HG03060 (cell line): ENCODE results near the gene GPN1.
"Not testable (repeated sequence)": the region's sequence is repeated elsewhere in the genome, so short reads cannot be mapped to it uniquely, and the experiment has no call there.

Source experiments
- ATAC-seq: cut with Tn5 transposase; IDR thresholded peaks from one replicate; pipeline ENCODE4 v1.9.1; 2021; ENCODE audit warnings: low read depth, moderate number of reproducible peaks; ENCODE audit not compliant: unreplicated experiment

Gene GPN1

GRCh38 chr2:27628767-27629709, at the start of gene GPN1, which contains the start of gene CCDC121:
TSS of gene GPN1 (plus strand) at chr2:27629050. CDS start at chr2:27629059, 9 bp downstream.
TSS of gene CCDC121 (minus strand) at chr2:27629012. CDS start at chr2:27627799, 1,213 bp downstream.
- peak; percentile 94 for ATAC-seq

DNA sequence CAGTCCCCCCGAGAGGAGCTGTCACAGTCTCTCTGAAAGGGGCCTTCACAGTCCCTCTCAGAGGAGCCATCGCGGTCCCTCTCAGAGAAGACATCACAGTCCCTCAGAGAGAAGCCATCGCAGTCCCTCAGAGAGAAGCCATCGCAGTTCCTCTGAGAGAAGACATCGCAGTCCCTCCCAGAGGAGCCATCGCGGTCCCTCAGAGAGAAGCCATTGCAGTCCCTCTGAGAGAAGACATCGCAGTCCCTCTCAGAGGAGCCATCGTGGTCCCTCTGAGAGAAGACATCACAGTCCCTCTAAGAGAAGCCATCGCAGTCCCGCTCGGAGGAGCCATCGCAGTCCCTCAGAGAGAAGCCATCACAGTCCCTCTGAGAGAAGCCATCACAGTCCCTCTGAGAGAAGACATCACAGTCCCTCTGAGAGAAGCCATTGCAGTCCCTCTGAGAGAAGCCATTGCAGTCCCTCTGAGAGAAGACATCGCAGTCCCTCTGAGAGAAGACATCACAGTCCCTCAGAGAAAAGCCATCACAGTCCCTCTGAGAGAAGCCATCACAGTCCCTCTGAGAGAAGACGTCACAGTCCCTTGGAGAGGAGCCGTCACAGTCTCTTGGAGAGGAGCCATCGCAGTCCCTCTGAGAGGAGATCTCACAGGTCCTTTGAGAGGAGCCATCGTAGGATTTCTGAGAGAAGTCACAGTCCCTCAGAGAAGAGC, 47.3 kb upstream of the GPN1 start:
- ATAC-seq = no peak

DNA sequence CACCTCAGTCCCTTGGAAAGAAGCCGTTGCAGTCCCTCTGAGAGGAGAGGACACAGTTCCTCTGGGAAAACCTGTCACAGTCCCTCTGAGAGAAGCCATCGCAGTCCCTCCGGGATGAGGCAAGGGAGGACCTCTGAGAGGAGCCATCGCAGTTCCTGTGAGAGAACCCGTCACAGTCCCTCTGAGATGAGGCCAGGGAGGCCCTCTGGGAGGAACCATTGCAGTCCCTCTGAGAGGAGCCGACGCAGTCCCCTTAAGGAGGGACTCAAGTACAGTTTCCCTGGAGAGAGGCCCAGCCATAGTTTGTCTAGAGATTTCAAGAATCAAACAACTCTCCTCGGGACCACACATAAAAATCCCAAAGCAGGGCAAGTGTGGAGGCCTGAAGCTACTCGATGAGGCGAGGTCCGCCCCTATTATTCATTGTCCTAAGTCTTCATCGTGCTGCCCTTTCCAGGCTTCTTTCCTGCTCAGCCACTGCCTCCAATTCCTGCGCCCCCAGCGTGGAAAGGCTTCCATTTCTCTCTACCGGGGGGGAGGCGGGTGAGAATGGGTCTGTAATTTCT, 46.6 kb upstream of the GPN1 start:
- no peak for ATAC-seq

DNA sequence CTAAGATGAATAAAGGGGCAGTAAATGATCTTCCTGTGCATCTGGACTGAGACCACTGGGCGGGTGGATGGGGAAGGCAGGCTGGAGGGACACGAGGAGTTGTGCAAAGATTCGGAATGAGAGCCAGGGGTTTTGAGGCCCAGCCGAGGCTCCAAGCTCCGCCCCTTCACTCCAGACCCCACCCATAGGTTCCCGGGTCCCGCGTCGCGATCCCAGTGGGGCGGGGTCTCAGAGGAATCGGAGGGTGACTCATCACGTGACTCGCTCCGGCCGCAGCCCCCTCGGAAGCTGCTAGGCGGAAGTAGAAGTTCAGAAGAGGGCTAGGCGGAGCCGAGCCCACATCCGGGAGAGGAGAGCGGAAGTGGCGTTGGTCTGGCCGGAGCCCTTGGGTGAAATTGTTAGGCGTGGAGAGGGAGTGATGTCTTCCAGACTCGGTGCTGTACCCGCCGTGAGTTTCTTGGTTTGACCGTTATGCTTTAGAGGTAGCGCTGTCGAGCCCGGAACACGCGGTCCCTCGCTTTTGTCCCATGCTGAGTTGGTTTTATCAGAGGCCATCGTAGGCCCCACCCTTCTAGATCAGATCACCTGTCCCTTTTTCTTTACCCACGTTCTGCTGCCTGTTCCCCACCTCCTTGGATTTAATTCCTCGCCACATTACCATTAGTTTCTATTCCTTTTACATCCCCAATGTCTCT, 46.0 kb upstream of the GPN1 start, which contains the start of gene ZNF512:
TSS of gene ZNF512 (plus strand) at position 348 of the 695 bp plus-strand sequence. CDS start at position 419, 71 bp downstream.
- ATAC-seq = peak; percentile 75

DNA sequence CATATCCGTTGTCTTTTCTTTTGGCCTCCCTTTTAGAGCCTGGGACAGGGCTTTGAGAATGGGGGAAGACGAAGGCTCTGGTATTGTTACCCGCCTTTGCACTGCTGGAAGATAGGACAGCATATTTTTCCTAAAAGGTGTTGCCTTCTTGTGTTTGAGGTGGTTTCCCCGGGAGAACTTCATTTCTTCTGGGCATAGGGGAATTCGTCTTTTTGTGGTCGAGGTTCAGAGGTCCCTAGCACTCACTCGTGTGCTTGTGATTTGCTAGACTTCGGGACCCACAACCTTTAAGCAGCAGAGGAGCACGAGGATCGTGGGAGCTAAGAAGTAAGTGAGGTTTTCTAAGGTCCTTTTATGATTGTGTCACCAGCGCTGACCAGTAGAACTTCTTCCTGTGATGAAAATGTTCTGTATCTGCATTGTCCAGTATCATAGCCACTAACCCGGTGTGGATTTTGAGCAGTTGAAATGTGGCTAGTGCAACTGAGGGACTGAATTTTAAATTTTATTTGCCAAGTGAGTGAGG, 45.4 kb upstream of the GPN1 start:
- no peak for ATAC-seq

DNA sequence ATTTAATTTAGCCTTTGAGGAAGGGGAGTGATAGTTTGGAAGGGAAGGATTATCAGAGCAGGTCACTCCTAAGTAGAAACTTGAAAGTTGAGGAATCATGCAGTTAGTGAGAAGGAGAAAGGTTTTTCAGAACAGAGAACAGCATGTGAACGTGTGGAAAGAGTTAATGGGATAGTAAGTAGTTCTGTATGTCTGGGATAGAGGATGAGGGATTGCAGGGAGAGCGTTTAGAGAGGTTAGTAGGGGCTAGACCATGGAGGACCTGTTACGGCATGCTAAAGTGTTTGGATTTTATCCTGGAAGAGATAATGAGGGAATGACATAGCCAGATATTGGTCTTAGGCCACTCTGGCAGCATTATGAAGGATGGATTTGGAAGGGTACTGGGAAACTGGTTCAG, 44.3 kb upstream of the GPN1 start:
- ATAC-seq = no peak

DNA sequence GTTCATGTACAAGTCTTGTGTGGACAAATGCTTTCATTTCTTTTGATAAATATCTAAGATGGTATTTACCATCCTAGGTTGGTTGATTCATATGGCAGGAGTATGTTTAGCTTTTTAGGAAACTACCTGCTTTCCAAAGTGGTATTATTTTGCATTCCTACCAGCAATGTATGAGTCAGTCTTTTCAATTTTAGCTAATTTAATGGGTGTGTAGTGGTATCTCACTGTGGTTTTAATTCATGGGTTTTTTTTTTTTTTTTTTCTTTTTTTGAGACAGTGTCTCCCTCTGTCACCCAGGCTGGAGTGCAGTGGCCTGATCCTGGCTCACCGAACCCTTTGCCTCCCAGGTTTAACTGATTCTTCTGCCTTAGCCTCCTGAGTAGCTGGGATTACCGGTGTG, 41.8 kb upstream of the GPN1 start:
- no peak for ATAC-seq

- ATAC-seq = no peak
Observed at GRCh38 chr2:27588308-27588707, 40.5 kb upstream of the GPN1 start.

- ATAC-seq = no peak
Observed at GRCh38 chr2:27591745-27592144, 37.1 kb upstream of the GPN1 start.

GRCh38 chr2:27593240-27593639, 35.6 kb upstream of the GPN1 start:
- ATAC-seq = no peak

- not testable (repeated sequence) for ATAC-seq
Observed at GRCh38 chr2:27594020-27594703, 34.7 kb upstream of the GPN1 start.

- not testable (repeated sequence) for ATAC-seq
Observed at GRCh38 chr2:27595412-27595811, 33.4 kb upstream of the GPN1 start.

DNA sequence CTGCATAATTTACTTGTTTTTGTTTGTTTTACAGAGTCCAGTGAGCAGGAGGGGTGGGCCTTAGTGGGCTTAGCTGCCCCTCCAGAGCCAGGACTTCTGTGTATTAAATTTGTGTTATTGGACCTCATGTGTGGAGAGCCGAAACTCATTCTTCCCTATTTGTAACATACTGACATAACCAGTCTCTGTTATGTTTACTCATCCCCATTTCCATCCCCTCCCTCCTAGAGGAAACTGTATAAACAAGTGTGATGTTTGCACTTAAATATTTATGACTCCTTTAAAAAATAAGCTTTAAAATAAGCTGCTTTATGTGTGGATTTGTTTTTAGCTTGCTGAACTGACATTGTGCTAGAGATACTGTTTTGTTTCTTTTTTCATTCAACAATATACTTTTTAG, 32.2 kb upstream of the GPN1 start:
- no peak for ATAC-seq

- ATAC-seq = no peak
Observed at GRCh38 chr2:27606611-27607010, 22.2 kb upstream of the GPN1 start.

- ATAC-seq = no peak
Observed at GRCh38 chr2:27613985-27614384, 14.9 kb upstream of the GPN1 start.

GRCh38 chr2:27615316-27615715, 13.5 kb upstream of the GPN1 start:
- ATAC-seq = no peak

DNA sequence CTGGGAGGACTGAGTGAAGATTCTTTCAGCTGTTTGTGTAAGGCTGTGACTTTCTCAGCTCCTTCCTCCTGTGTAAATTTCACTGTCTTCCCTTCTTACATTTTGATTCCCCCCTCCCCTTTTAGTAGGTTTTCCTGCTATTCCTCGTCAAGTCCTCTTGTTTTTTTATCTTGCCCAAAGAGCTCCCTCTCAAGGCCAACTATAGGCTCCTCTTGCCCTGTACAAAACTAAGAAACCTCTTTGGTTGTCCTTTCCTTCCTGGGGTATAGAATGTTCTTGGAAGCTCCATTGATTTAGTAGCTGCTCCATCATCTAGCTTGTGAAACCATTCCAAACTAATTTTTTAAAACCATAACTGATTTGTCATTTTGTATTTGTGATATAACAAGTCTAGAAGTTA, 7.3 kb upstream of the GPN1 start:
- ATAC-seq = no peak

DNA sequence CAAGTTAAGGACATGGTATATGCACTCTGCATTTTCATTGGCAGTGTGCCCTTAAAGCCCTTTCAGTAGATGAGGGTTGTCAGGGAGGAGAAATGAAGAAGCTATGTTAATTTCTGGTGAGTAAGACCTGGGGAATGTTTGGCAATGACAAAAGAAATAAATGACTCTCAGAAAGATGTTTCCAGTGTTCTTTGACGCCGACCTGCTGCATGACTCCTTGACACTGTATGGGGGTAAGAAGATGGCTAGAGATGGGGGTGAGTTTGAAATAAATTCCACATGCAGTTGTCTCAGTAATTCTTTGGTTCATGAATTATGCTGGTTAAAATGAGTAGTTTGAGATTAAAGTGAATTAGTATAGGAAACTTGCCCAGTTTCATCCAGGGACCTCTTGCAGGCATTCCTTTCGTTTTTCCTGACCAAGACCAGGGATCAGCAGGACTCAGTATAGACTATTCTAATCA, 5.9 kb upstream of the GPN1 start:
- ATAC-seq = no peak

GRCh38 chr2:27624943-27625342, 3.9 kb upstream of the GPN1 start:
- no peak for ATAC-seq

DNA sequence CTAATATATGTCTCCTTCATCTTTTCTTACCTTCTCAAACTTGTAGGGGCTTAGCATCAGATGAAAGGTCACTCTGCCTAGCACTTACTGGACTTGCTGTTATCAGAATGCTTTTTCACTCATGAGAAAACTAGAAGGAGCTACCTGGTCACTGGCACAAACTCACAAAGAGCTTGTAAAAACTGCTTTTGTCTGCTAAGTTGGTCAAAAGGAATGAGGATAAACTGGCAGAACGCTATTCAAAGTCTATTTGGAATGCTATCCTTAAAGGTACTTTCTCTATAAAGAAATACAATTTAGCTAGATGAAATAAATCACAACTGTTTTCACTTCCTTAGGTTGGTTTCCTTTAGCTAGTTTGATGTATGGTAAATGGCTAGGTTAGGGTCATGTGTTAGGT, 2.5 kb upstream of the GPN1 start:
- not testable (repeated sequence) for ATAC-seq
